Heart right ventricle (tissue), 16 donors: ENCODE results near the gene TGFBR2. TPM values are rescaled to one million over a fixed set of nuclear protein-coding genes. Genes with fewer than 3 reads are reported as not detected.

Source experiments
- ATAC-seq, 8 donors: fragments of 200-7000 bp; cut with Tn5 transposase; one replicate each; pipeline ENCODE4 v1.9.1; 2020; ENCODE audit warnings: mild to moderate bottlenecking in 8 of 8, moderate library complexity in 8 of 8, moderate number of reproducible peaks in 1 of 8
- DNase-seq, 2 donors: peaks; one replicate each; pipeline ENCODE4 v3.0.0-alpha.2; 2020
- H3K27ac ChIP-seq, 10 donors: fragments of 200-600 bp; sonication (generic) in 2 of 10; one replicate each; pipeline versions ENCODE4 v1.5.0 to v1.8.0; 2020 to 2022; ENCODE audit warnings: mild to moderate bottlenecking in 3 of 10
- H3K27me3 ChIP-seq, 7 donors: fragments of 200-600 bp; one replicate each; pipeline ENCODE4 v1.8.0; 2021 to 2022; ENCODE audit warnings: mild to moderate bottlenecking in 2 of 7
- H3K36me3 ChIP-seq, 9 donors: fragments of 200-600 bp; sonication (generic) in 1 of 9; one replicate each; pipeline versions ENCODE4 v1.5.0 to v1.8.0; 2020 to 2022; ENCODE audit warnings: mild to moderate bottlenecking in 2 of 9
- H3K4me1 ChIP-seq, 9 donors: fragments of 200-600 bp; sonication (generic) in 1 of 9; one replicate each; pipeline versions ENCODE4 v1.5.0 to v1.8.0; 2020 to 2022; ENCODE audit warnings: mild to moderate bottlenecking in 4 of 9
- H3K4me3 ChIP-seq, 10 donors: fragments of 200-600 bp; sonication (generic) in 2 of 10; one replicate each; pipeline versions ENCODE4 v1.5.0 to v1.8.0; 2020 to 2022; ENCODE audit warnings: mild to moderate bottlenecking in 7 of 10, moderate library complexity in 2 of 10
- H3K9me3 ChIP-seq, 11 donors: fragments of 200-600 bp in 10 of 11; sonication (generic) in 2 of 11; one replicate each; pipeline versions ENCODE4 v1.5.0 to v1.8.0; 2013 to 2022; ENCODE audit warnings: mild to moderate bottlenecking in 2 of 11, control low read depth in 1 of 11, moderate library complexity in 1 of 11
- WGBS, 2 donors: extraction: QIAGEN DNeasy Blood & Tissue Kit; methylation state at CpG; one replicate each; pipeline ENCODE4 v1.1.7; 2013; ENCODE audit warnings: inconsistent platforms in 1 of 2; 5-methylcytosine and 5-hydroxymethylcytosine counted together
- intact Hi-C, 10 donors: fragments of 100-400 bp; cut with DNase I; formaldehyde crosslinking; loops; one replicate each; pipeline versions ENCODE4 v1.11.1 to v1.14.2; 2022
- polyA plus RNA-seq, 2 donors: library from polyadenylated mRNA; stranded (reverse); fragments of 200-250 nt; gene quantifications; one replicate each; pipeline ENCODE4 v1.2.3, GENCODE V29; 2013
- total RNA-seq, 10 donors: library from RNA; stranded (reverse); fragmentation: NEBNext Ultra II Directional in 3 of 10; extraction: Animal tissue kit (Norgen Biotek cat#: 25700) in 3 of 10; gene quantifications; one replicate each; pipeline versions ENCODE4 v1.2.1 to v1.2.4, GENCODE V29; 2021 to 2023
- TF ChIP-seq, protein P1 (sequence below), 9 donors: fragments of 200-600 bp; sonication (generic) in 2 of 9; IDR thresholded peaks; one replicate each; pipeline versions ENCODE4 v1.5.0 to v1.8.0; 2021 to 2022; ENCODE audit warnings: antibody characterized with exemption in 9 of 9, mild to moderate bottlenecking in 5 of 9, moderate library complexity in 1 of 9
- donor health status: Arrhythmogenic right ventricular cardiomyopathy.
- donor health status: ischemic (EF 13 %, LVEDD 7.1; RV severe dilation, severe dysfunction).
- donor health status: healthy with polysubstance abuse.
- donor health status: DM: no; HTN: yes; CAD: no.
- donor health status: DM: no; HTN: no; CAD: no.
- donor health status: ischemic (EF 25% LVEDD 6.9; RV normal size, moderate dysfunction).
- donor health status: ischemic (EF 25% LVEDD 5.7; RV mildly dilated, moderate dysfunction).
- donor health status: healthy.
- donor health status: DM: yes; HTN: yes; CAD: no.
- donor health status: Ischemic cardiomyopathy.
- donor health status: ischemic (EF 35%, LVEDD 5.7; RV mildly dilated, moderate dysfunction).
- donor health status: nonischemic (EF 11% LVEDD 7.7; RV severe dilation, severe dysfunction).
- donor health status: DM: yes; HTN: yes; CAD: no.
- donor health status: PGD.
- donor health status: ischemic (EF 29% LVEDD 5.4; RV normal size, mild dysfunction).
- donor health status: nonischemic (EF 23%, LVEDD 6.1; RV moderate dilation, normal function).

Gene TGFBR2
- total and polyA plus RNA-seq, 12 donors: 14.6 to 197 (median 82.8) TPM

DNA sequence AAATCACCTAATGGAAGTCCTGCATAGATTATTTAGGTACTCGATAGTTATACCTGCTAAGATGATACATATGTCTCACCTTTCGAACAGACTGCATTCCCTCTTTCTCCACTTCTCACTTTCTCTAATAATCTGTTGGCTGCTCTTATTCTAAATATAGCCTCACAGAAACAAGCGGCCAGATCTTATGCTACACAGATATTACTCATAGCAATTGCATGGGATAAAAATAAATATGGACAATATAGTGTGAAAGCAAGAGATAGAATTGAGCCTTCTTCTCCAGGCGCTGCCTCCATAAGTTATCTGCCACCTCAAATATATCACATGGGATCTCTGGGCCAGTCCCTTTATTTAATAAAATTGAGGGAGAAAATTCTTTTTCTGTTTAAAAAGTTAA is 29.5 kb upstream of the TGFBR2 start:
- Histone ChIP-seq H3K4me1 (peaks cover 0 to 24% (median 0%) of the 10 kb centered on the region in 9 donors), H3K36me3 (no peaks in the 10 kb centered on the region), H3K9me3 (peaks cover 0 to 3% (median 0%) of the 10 kb centered on the region in 11 donors), H3K4me3 (no peak overlapping the region), H3K27ac (no peak overlapping the region), H3K27me3 (no peaks in the 10 kb centered on the region)
- TF ChIP-seq, protein P1, sequence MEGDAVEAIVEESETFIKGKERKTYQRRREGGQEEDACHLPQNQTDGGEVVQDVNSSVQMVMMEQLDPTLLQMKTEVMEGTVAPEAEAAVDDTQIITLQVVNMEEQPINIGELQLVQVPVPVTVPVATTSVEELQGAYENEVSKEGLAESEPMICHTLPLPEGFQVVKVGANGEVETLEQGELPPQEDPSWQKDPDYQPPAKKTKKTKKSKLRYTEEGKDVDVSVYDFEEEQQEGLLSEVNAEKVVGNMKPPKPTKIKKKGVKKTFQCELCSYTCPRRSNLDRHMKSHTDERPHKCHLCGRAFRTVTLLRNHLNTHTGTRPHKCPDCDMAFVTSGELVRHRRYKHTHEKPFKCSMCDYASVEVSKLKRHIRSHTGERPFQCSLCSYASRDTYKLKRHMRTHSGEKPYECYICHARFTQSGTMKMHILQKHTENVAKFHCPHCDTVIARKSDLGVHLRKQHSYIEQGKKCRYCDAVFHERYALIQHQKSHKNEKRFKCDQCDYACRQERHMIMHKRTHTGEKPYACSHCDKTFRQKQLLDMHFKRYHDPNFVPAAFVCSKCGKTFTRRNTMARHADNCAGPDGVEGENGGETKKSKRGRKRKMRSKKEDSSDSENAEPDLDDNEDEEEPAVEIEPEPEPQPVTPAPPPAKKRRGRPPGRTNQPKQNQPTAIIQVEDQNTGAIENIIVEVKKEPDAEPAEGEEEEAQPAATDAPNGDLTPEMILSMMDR (IDR thresholded peaks at IDR 0.05): no peak
- WGBS, 2 donors: 48 to 57% methylated on average over 4 of the region's 4 CpGs
- no peak for DNase-seq
- ATAC-seq: peak in 4 of 8 donors; percentile 45 to 76 (median 46)
- intact Hi-C loops: no loop called here

DNA sequence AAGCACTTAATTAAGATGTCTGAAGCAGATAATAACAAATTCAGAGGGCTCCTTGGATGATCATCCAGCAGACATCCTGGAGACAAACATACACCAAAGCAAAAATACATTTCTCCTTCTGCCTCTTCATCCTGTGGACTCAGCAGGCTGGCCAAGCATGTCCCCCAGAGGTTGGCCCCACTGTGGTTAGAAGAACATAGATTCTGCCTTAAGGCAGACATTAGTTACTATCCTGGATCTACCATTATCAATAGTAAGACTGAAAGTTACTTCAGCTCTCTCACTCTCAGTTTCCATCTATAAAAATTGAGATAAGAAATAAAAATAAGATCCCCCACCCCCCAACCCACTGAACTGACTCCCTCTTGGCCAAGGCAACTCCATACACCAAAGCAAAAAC is 28.6 kb upstream of the TGFBR2 start:
- no peaks in the 10 kb centered on the region for H3K9me3 ChIP-seq
- no peak for DNase-seq
- TF ChIP-seq, protein P1 (IDR thresholded peaks at IDR 0.05): no peak
- H3K27ac ChIP-seq: peak overlapping the region in 1 of 10 donors; percentile 67
- H3K4me1 ChIP-seq: peaks cover 0 to 24% (median 0%) of the 10 kb centered on the region in 9 donors
- H3K27me3 ChIP-seq: no peaks in the 10 kb centered on the region
- H3K4me3 ChIP-seq: no peak overlapping the region
- ATAC-seq: no peak
- no peaks in the 10 kb centered on the region for H3K36me3 ChIP-seq
- intact Hi-C loops: no loop called here

DNA sequence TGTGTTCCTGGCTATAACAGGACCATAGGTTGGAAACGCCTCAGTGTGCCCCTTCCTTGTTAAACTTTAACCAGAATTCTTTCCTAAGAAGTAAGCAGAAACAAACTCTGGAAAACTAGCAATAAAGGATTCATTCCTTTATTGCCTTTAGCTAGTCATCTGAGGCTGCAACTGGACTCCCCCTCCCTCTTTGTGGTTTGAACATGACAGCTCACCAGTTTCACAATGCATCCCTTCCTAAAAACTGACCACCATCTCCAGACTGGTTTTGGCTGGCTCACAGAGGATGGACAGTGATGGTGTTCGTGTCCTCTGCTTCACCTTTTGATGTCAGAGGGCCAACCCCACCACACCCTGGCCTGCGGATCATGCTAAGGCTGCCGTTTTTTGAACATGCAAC is 27.9 kb upstream of the TGFBR2 start:
- H3K4me3 ChIP-seq: no peak overlapping the region
- H3K27ac ChIP-seq: peak overlapping the region in 1 of 10 donors; percentile 67
- peak in 6 of 8 donors; percentile 17 to 78 (median 58) for ATAC-seq
- intact Hi-C loops: no loop called here
- H3K4me1 ChIP-seq: peaks cover 0 to 24% (median 0%) of the 10 kb centered on the region in 9 donors
- DNase-seq: peak in 1 of 2 donors; percentile 10
- WGBS, 2 donors: 92 to 93% methylated on average over 4 of the region's 4 CpGs
- no peaks in the 10 kb centered on the region for H3K27me3 ChIP-seq
- TF ChIP-seq, protein P1 (IDR thresholded peaks at IDR 0.05): no peak
- H3K9me3 ChIP-seq: no peaks in the 10 kb centered on the region
- no peaks in the 10 kb centered on the region for H3K36me3 ChIP-seq

DNA sequence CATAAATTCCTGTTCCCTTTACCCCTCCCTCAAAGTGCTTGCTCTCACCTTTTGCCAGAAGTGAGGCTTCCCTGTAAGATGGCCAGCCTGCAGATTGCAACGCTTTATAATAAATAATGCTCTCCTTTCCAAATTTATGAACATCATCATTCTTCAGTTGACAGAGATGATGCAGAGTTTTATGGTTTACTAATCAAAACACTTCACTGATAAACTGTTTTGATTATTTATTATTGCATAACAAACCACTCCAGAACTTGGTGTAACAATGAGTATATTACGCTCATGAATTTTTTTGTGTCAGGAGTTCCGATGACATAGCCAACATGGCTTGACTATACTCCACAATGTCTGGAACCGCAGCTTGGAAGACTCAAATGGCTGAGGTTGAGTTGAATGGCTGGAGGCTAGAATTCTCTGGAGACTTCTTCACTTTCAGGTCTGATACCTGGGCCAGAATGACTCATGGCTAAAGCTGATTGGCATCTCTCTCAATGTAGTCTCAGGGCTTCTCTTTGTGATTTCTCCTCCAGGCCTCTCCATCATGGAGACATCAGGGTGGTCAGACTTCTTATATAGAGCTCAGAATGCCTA is 27.3 kb upstream of the TGFBR2 start:
- DNase-seq: no peak
- H3K4me1 ChIP-seq: peaks cover 0 to 24% (median 0%) of the 10 kb centered on the region in 9 donors
- peak overlapping the region in 1 of 10 donors; percentile 34 for H3K27ac ChIP-seq
- intact Hi-C loops: no loop called here
- H3K36me3 ChIP-seq: no peaks in the 10 kb centered on the region
- H3K4me3 ChIP-seq: no peak overlapping the region
- no peak for ATAC-seq
- TF ChIP-seq, protein P1 (IDR thresholded peaks at IDR 0.05): no peak
- no peaks in the 10 kb centered on the region for H3K27me3 ChIP-seq
- WGBS, 2 donors: 97 to 98% methylated on average over 4 of the region's 4 CpGs
- H3K9me3 ChIP-seq: no peaks in the 10 kb centered on the region
